IPS DF 6.9 (cell line): ENCODE results near the gene PPIE.

ENCODE experiments used
- DNase-seq: peaks from one replicate; pipeline ENCODE4 v3.0.0-alpha.2; 2013; ENCODE audit warnings: low read depth, low spot score
- H3K27ac ChIP-seq: one replicate; pipeline ENCODE4 v1.5.1; 2013; ENCODE audit warnings: low read length, control low read depth
- H3K27me3 ChIP-seq: 2 replicates; pipeline ENCODE4 v1.6.1; 2013; ENCODE audit warnings: mild to moderate bottlenecking, low read length; ENCODE audit not compliant: control insufficient read depth, insufficient read depth
- H3K36me3 ChIP-seq: 2 replicates; pipeline ENCODE4 v1.6.1; 2013; ENCODE audit warnings: low read length; ENCODE audit not compliant: control insufficient read depth, insufficient read depth
- H3K4me1 ChIP-seq: 2 replicates; pipeline ENCODE4 v1.6.1; 2013; ENCODE audit warnings: low read length; ENCODE audit not compliant: control insufficient read depth, insufficient read depth
- H3K4me3 ChIP-seq: 2 replicates; pipeline ENCODE4 v1.5.1; 2013; ENCODE audit warnings: mild to moderate bottlenecking, low read length
- H3K9me3 ChIP-seq: 2 replicates; pipeline ENCODE4 v1.6.1; 2013; ENCODE audit warnings: low read length, inconsistent platforms; ENCODE audit not compliant: control insufficient read depth, insufficient read depth
- WGBS: extraction: QIAGEN DNeasy Blood & Tissue Kit; methylation state at CpG from one replicate; pipeline ENCODE4 v1.1.7; 2013; ENCODE audit warnings: mixed read lengths, missing lambda C conversion rate; ENCODE audit not compliant: insufficient read length, insufficient coverage; 5-methylcytosine and 5-hydroxymethylcytosine counted together

Gene PPIE

GRCh38 chr1:39738622-39739366, at the start of gene PPIE:
PPIE (plus strand) TSS chr1:39738882; CDS start chr1:39738901, 19 bp downstream.
- Histone ChIP-seq H3K36me3 (no peaks in the 10 kb centered on the region; the same call in 1 of the 2 replicates), H3K27me3 (peaks cover 10% of the 10 kb centered on the region), H3K4me3 (peak within 1 kb of the TSS; percentile 90), H3K4me1 (peaks cover 4% of the 10 kb centered on the region), H3K9me3 (no peaks in the 10 kb centered on the region), H3K27ac (no peak within 1 kb of the TSS)
- no CpG with 5 or more reads among the region's 52 CpGs for WGBS
- peak; percentile 85 for DNase-seq

GRCh38 chr1:39689214-39689613, 49.5 kb upstream of the PPIE start:
- Histone ChIP-seq H3K36me3 (no peaks in the 10 kb centered on the region), H3K4me1 (peaks cover 2% of the 10 kb centered on the region; the same call in 1 of the 2 replicates), H3K27ac (no peak overlapping the region), H3K9me3 (no peaks in the 10 kb centered on the region), H3K4me3 (no peak overlapping the region), H3K27me3 (peaks cover 83% of the 10 kb centered on the region)
- no peak for DNase-seq
- WGBS: no CpG with 5 or more reads among the region's 2 CpGs

GRCh38 chr1:39689635-39690034, 49.0 kb upstream of the PPIE start:
- Histone ChIP-seq H3K4me1 (peaks cover 2% of the 10 kb centered on the region; the same call in 1 of the 2 replicates), H3K36me3 (no peaks in the 10 kb centered on the region), H3K27me3 (peaks cover 83% of the 10 kb centered on the region), H3K27ac (no peak overlapping the region), H3K9me3 (no peaks in the 10 kb centered on the region), H3K4me3 (no peak overlapping the region)
- DNase-seq: no peak

GRCh38 chr1:39690225-39690624, 48.5 kb upstream of the PPIE start:
- peaks cover 81% of the 10 kb centered on the region for H3K27me3 ChIP-seq
- no CpG with 5 or more reads among the region's 2 CpGs for WGBS
- no peak overlapping the region for H3K4me3 ChIP-seq
- H3K27ac ChIP-seq: no peak overlapping the region
- DNase-seq: no peak
- no peaks in the 10 kb centered on the region for H3K36me3 ChIP-seq
- peaks cover 5% of the 10 kb centered on the region; the same call in 1 of the 2 replicates for H3K4me1 ChIP-seq
- no peaks in the 10 kb centered on the region for H3K9me3 ChIP-seq

- no CpG with 5 or more reads among the region's 28 CpGs for WGBS
- Histone ChIP-seq H3K36me3 (no peaks in the 10 kb centered on the region), H3K9me3 (no peaks in the 10 kb centered on the region), H3K4me3 (peak overlapping the region; percentile 6; the same call in 1 of the 2 replicates), H3K4me1 (peaks cover 5% of the 10 kb centered on the region; the same call in 1 of the 2 replicates), H3K27ac (no peak overlapping the region), H3K27me3 (peaks cover 82% of the 10 kb centered on the region)
- DNase-seq: no peak
Observed at GRCh38 chr1:39690794-39691382, 47.8 kb upstream of the PPIE start.

- peak within 1 kb of the TSS; percentile 15; the same call in 1 of the 2 replicates for H3K4me3 ChIP-seq
- peaks cover 5% of the 10 kb centered on the region; the same call in 1 of the 2 replicates for H3K4me1 ChIP-seq
- peaks cover 78% of the 10 kb centered on the region for H3K27me3 ChIP-seq
- no peak within 1 kb of the TSS for H3K27ac ChIP-seq
- DNase-seq: no peak
- H3K9me3 ChIP-seq: no peaks in the 10 kb centered on the region
- H3K36me3 ChIP-seq: no peaks in the 10 kb centered on the region
- no CpG with 5 or more reads among the region's 47 CpGs for WGBS
Observed at GRCh38 chr1:39691383-39692151, 47.1 kb upstream of the PPIE start, which contains the start of gene HPCAL4. HPCAL4 (minus strand) TSS chr1:39691433; CDS start chr1:39684603, 6,830 bp downstream.

- H3K4me1 ChIP-seq: peaks cover 5% of the 10 kb centered on the region; the same call in 1 of the 2 replicates
- H3K27me3 ChIP-seq: peaks cover 76% of the 10 kb centered on the region
- no peaks in the 10 kb centered on the region for H3K36me3 ChIP-seq
- whole genome bisulfite sequencing: no CpG with 5 or more reads among the region's 56 CpGs
- H3K27ac ChIP-seq: no peak overlapping the region
- no peak for DNase-seq
- peak overlapping the region; percentile 15; the same call in 1 of the 2 replicates for H3K4me3 ChIP-seq
- H3K9me3 ChIP-seq: no peaks in the 10 kb centered on the region
Observed at GRCh38 chr1:39692152-39693074, 46.3 kb upstream of the PPIE start.

GRCh38 chr1:39694026-39694425, 44.7 kb upstream of the PPIE start:
- Histone ChIP-seq H3K4me3 (no peak overlapping the region), H3K36me3 (no peaks in the 10 kb centered on the region), H3K4me1 (peaks cover 5% of the 10 kb centered on the region; the same call in 1 of the 2 replicates), H3K9me3 (no peaks in the 10 kb centered on the region), H3K27me3 (peaks cover 70% of the 10 kb centered on the region), H3K27ac (no peak overlapping the region)
- WGBS: no CpG with 5 or more reads among the region's 1 CpG
- DNase-seq: no peak

- peaks cover 5% of the 10 kb centered on the region; the same call in 1 of the 2 replicates for H3K4me1 ChIP-seq
- H3K27me3 ChIP-seq: peaks cover 64% of the 10 kb centered on the region
- H3K27ac ChIP-seq: no peak overlapping the region
- no peaks in the 10 kb centered on the region for H3K36me3 ChIP-seq
- DNase-seq: no peak
- no CpG with 5 or more reads among the region's 1 CpG for WGBS
- H3K9me3 ChIP-seq: no peaks in the 10 kb centered on the region
- no peak overlapping the region for H3K4me3 ChIP-seq
Observed at GRCh38 chr1:39695016-39695415, 43.7 kb upstream of the PPIE start.
